Effector memory CD4-positive, alpha-beta T cell (primary cell): ENCODE results near the gene BCL7B.

Experiments
- DNase-seq, 3 donors: peaks; one replicate each; pipeline ENCODE4 v3.0.0-alpha.2; 2020
- H3K27ac ChIP-seq: 2 replicates; pipeline ENCODE4 v1.7.0; 2013; ENCODE audit warnings: mild to moderate bottlenecking, low read length, moderate library complexity; ENCODE audit not compliant: insufficient read depth, poor library complexity, severe bottlenecking
- H3K27me3 ChIP-seq: replicated peaks from 2 replicates; pipeline ENCODE4 v1.7.0; 2013; ENCODE audit warnings: mild to moderate bottlenecking, low read length; ENCODE audit not compliant: insufficient read depth, control insufficient read depth, poor library complexity, severe bottlenecking
- H3K36me3 ChIP-seq: 2 replicates; pipeline ENCODE4 v1.7.0; 2013; ENCODE audit warnings: mild to moderate bottlenecking, low read length, moderate library complexity; ENCODE audit not compliant: control insufficient read depth, insufficient read depth
- H3K4me1 ChIP-seq: 2 replicates; pipeline ENCODE4 v1.7.0; 2013; ENCODE audit warnings: low read length, mild to moderate bottlenecking; ENCODE audit not compliant: control insufficient read depth, insufficient read depth, poor library complexity, severe bottlenecking
- H3K4me3 ChIP-seq: 2 replicates; pipeline ENCODE4 v1.7.0; 2013; ENCODE audit warnings: low read length, low read depth, mild to moderate bottlenecking; ENCODE audit not compliant: insufficient read depth, poor library complexity, severe bottlenecking
- H3K9me3 ChIP-seq: 2 replicates; pipeline ENCODE4 v1.7.0; 2013; ENCODE audit warnings: mild to moderate bottlenecking, low read length, moderate library complexity; ENCODE audit not compliant: control insufficient read depth

The BCL7B gene

DNA sequence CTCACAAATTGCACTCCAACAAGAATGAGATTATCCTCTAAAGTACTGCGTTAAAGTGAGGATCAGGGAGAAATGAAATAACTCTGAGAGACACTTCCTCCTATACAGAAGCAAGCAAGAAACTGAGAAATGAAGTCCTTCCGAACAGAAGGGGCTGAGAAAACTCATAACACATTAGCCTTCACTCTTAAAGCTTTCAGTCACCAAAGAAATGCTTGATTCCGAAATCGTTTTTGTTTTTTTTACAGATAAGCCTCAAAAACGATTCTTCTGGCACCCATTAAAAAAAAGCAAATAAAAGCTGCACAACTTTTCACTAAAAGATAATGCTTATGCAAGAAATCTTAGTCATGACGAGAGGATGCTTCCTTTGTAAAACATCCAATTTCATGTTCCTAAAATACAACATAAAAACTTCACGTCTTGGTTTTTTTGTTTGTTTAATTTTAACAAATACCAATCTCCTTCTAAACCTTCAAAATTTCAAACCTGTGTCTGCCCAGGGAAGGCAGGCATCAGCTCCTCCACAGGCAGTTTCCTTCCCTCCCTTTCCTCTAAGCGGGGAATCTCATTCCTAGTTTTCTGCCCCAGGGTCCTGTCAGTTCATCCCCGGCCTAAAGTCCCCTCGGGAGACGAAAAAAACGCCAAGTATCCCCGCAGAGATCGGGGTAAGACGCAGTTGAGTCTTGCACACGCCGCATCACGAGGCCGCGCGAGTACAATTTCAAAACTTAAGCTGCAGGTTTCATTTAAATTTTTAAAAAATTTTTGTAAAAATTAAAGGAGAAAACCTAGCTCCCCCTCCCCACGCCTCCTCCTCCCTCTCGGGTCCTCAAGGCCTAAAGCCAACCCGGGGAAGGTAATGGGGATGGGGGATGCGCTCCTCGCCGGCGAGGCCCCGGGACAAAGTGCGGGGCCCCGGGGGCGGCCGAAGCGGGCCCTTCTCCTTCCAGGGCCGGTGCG lies 36.5 kb downstream of the BCL7B start:
- Histone ChIP-seq H3K27ac (peak overlapping the region; percentile 80), H3K9me3 (no peaks in the 10 kb centered on the region), H3K4me3 (peak overlapping the region; percentile 88), H3K4me1 (peaks cover 35% of the 10 kb centered on the region), H3K27me3 (no peaks in the 10 kb centered on the region), H3K36me3 (peaks cover 8% of the 10 kb centered on the region)
- no peak for DNase-seq

GRCh38 chr7:73519867-73520672 lies 37.4 kb downstream of the BCL7B start:
- Histone ChIP-seq H3K4me1 (peaks cover 28% of the 10 kb centered on the region), H3K36me3 (peaks cover 14% of the 10 kb centered on the region), H3K27me3 (no peaks in the 10 kb centered on the region), H3K4me3 (peak overlapping the region; percentile 88), H3K27ac (peak overlapping the region; percentile 80), H3K9me3 (no peaks in the 10 kb centered on the region)
- DNase-seq = peak in 1 of 3 donors; percentile 14

DNA sequence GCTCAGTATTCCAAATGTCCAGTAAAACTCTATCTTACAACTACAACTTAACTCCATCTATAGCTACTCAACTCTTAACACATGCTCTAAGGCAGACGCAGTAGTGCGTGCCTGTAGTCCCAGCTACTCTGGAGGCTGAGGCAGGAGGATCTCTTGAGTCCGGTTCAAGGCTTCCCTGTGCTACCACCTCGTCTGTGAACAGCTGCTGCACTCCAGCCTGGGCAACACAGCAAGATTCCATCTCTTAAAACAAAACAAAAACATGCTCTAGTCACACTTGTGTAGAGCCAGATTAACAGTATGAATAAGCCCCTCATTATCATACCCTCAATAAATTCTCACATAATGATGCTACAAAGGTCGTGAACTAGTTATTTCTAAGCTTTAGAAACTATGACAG lies 39.0 kb downstream of the BCL7B start:
- H3K9me3 ChIP-seq = no peaks in the 10 kb centered on the region
- DNase-seq = no peak
- H3K4me1 ChIP-seq = peaks cover 28% of the 10 kb centered on the region
- no peak overlapping the region for H3K27ac ChIP-seq
- H3K27me3 ChIP-seq = no peaks in the 10 kb centered on the region
- peaks cover 18% of the 10 kb centered on the region for H3K36me3 ChIP-seq
- H3K4me3 ChIP-seq = no peak overlapping the region

DNA sequence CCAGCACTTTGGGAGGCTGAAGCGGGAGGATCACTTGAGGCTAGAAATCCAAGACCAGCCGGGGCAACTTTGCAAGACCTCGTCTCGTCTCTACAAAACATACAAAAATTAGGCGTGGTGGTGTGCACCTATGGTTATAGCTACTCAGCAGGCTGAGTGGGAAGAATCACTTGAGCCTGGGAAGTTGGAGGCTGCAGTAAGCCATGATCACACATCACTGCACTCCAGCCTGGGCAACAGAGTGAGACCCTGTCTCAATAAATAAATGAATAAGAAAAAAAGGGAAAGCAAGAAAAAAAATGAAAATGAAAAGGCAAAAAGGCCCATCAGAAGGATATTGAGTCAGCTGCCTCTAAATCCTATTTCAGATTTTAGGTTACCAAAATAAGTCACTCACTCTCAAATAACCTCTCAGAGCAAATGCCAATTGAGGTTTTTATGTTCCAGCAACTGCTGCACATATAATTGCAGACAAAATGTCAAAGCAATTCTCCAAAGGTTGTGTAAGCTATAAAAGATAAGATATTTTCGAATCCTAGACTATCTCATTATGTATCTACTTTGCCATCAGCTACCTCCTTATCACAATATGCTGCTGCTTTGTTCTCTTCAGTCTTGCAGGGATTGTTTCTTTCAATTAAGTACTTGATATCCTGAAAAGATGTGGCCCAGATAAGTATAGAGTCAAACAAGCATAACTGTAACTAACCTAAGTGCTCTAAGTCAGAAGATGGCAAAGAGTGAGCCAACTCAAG lies 40.1 kb downstream of the BCL7B start:
- H3K27me3 ChIP-seq = no peaks in the 10 kb centered on the region

DNA sequence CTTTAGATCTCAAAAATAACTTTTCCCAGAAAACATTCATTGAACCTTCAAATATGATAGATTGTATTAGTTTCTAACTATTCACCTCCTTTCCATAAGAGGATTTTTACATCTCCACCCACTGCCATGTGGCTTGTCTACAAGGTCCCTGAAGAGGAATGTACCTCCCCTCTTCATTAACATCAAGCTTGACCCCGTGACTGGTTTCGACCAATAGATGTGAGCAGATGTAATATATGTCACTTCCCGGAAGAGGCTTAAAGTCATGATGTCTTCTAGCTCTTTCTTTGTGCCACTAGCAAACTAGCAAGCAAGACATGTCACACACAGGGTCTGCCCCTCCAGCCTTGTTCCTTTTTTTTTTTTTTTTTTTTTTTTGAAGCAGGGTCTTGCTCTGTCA lies 42.3 kb downstream of the BCL7B start:
- H3K4me3 ChIP-seq = no peak overlapping the region
- H3K9me3 ChIP-seq = no peaks in the 10 kb centered on the region
- DNase-seq = no peak
- peaks cover 30% of the 10 kb centered on the region for H3K36me3 ChIP-seq
- H3K27me3 ChIP-seq = no peaks in the 10 kb centered on the region
- no peak overlapping the region for H3K27ac ChIP-seq
- H3K4me1 ChIP-seq = peaks cover 22% of the 10 kb centered on the region

More for the DNA sequence above, 40.1 kb downstream of the BCL7B start:
- H3K4me1 ChIP-seq = peaks cover 32% of the 10 kb centered on the region
- no peaks in the 10 kb centered on the region for H3K9me3 ChIP-seq
- DNase-seq = no peak
- peaks cover 21% of the 10 kb centered on the region for H3K36me3 ChIP-seq
- no peak overlapping the region for H3K27ac ChIP-seq
- H3K4me3 ChIP-seq = no peak overlapping the region

GRCh38 chr7:73512018-73512780 lies 45.3 kb downstream of the BCL7B start:
- no peaks in the 10 kb centered on the region for H3K9me3 ChIP-seq
- H3K4me3 ChIP-seq = no peak overlapping the region
- no peaks in the 10 kb centered on the region for H3K27me3 ChIP-seq
- no peak overlapping the region for H3K27ac ChIP-seq
- no peak for DNase-seq
- H3K4me1 ChIP-seq = peaks cover 4% of the 10 kb centered on the region
- peaks cover 50% of the 10 kb centered on the region for H3K36me3 ChIP-seq

DNA sequence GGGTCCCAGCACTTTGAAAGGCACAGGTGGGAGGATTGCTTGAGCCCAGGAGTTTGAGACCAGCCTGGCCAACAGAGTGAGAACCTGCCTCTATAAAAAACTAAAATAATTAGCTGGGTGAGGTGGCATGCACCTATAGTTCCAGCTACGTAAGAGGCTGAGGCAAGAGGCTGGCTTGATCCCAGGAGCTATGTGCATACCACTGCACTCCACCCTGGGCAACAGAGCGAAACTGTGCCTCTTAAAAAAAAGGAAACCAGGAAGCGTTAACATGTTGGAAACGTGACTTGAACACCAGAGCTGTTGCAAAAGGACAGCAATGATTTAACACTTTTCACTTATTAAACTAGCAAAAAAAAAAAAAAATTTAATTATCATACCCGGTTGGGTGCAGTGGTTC lies 48.0 kb downstream of the BCL7B start:
- Histone ChIP-seq H3K27ac (no peak overlapping the region), H3K9me3 (no peaks in the 10 kb centered on the region), H3K4me1 (peaks cover 4% of the 10 kb centered on the region), H3K4me3 (no peak overlapping the region), H3K27me3 (no peaks in the 10 kb centered on the region), H3K36me3 (peaks cover 61% of the 10 kb centered on the region)
- no peak for DNase-seq

- no peak for DNase-seq
- H3K9me3 ChIP-seq = no peaks in the 10 kb centered on the region
- H3K36me3 ChIP-seq = peaks cover 74% of the 10 kb centered on the region
- H3K27ac ChIP-seq = no peak overlapping the region
- H3K4me1 ChIP-seq = no peaks in the 10 kb centered on the region
- no peaks in the 10 kb centered on the region for H3K27me3 ChIP-seq
- no peak overlapping the region for H3K4me3 ChIP-seq
Measured at GRCh38 chr7:73507556-73507955, 49.9 kb downstream of the BCL7B start.

DNA sequence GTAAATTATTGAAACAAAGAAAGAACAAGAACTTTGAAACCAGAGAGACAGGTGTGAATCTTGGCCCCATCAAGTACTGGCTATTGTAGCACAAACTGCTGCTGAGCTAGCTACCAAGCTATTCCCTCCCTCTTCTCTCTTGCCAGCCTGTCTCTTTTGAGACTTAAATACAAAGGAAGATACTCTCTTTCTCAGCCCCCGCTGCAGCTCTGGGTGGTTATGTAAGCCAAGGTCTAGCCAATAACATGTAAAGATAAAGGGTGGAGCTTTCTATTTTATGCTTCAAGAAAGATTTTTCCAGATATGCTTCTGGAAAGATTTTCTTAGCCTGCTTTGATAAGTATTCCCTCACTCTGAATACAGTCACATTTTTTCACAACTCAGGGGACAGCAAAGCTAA lies 52.6 kb downstream of the BCL7B start:
- Histone ChIP-seq H3K27me3 (no peaks in the 10 kb centered on the region), H3K4me1 (no peaks in the 10 kb centered on the region), H3K4me3 (no peak overlapping the region), H3K9me3 (no peaks in the 10 kb centered on the region), H3K36me3 (peaks cover 76% of the 10 kb centered on the region), H3K27ac (no peak overlapping the region)
- no peak for DNase-seq
